IMR-90 (cell line): Measurements from ENCODE around the gene PSME4. TPM values are rescaled to one million over a fixed set of nuclear protein-coding genes. Genes with fewer than 3 reads are reported as not detected.
A peak's percentile ranks its signal among the peaks of the same experiment; 100 is the strongest.

ENCODE experiments used
- ATAC-seq: fragments of 200-7000 bp; cut with Tn5 transposase; 2 replicates; pipeline ENCODE4 v1.9.1; 2020; ENCODE audit warnings: low read depth, mild to moderate bottlenecking, moderate library complexity
- BruUV-seq: library from RNA; stranded (reverse); fragments of 400-500 nt; replicated peaks from 2 replicates; lab custom pipeline; 2021; lab: Mats Ljungman, UMichigan
- CTCF ChIA-PET: fragments of 300-600 bp; formaldehyde crosslinking; extraction: SDS; loops from one replicate; lab custom pipeline; 2021; ENCODE audit warnings: antibody characterized with exemption; lab: Yijun Ruan, JAX
- POLR2A ChIA-PET: fragments of 300-600 bp; sonication (Branson Sonifier 250); formaldehyde crosslinking; loops from one replicate; lab custom pipeline; 2022; ENCODE audit warnings: antibody characterized with exemption; ENCODE audit not compliant: unreplicated experiment; lab: Charles Lee
- DNase-seq: peaks from one replicate; pipeline ENCODE4 v3.0.0; 2013
- H2AFZ ChIP-seq: replicated peaks from 2 replicates; pipeline ENCODE3; 2013; ENCODE audit warnings: low read length, mild to moderate bottlenecking; ENCODE audit not compliant: poor library complexity
- H2AK5ac ChIP-seq: 2 replicates; pipeline ENCODE4 v1.6.1; 2013; ENCODE audit warnings: low read depth, low read length, inconsistent platforms
- H2AK9ac ChIP-seq: replicated peaks from 2 replicates; pipeline ENCODE3; 2013; ENCODE audit warnings: mild to moderate bottlenecking, low read depth, low read length, moderate library complexity; ENCODE audit not compliant: poor library complexity
- H2BK120ac ChIP-seq: 2 replicates; pipeline ENCODE4 v1.6.1; 2013; ENCODE audit warnings: low read depth, low read length, inconsistent platforms
- H2BK15ac ChIP-seq: 3 replicates; pipeline ENCODE4 v1.6.1; 2013; ENCODE audit warnings: low read depth, low read length, inconsistent platforms
- H2BK20ac ChIP-seq: 2 replicates; pipeline ENCODE4 v1.6.1; 2013; ENCODE audit warnings: low read depth, mild to moderate bottlenecking, inconsistent platforms, low read length, moderate library complexity
- H2BK5ac ChIP-seq: 2 replicates; pipeline ENCODE4 v1.6.1; 2013; ENCODE audit warnings: mild to moderate bottlenecking, low read depth, low read length, inconsistent platforms; ENCODE audit not compliant: poor library complexity, severe bottlenecking
- H3K14ac ChIP-seq: replicated peaks from 2 replicates; pipeline ENCODE4 v1.6.1; 2013; ENCODE audit warnings: low read depth, low read length, inconsistent platforms
- H3K18ac ChIP-seq: 2 replicates; pipeline ENCODE4 v1.6.1; 2013; ENCODE audit warnings: low read depth, low read length, control low read depth
- H3K23ac ChIP-seq: 2 replicates; pipeline ENCODE4 v1.6.1; 2013; ENCODE audit warnings: low read depth, low read length, inconsistent platforms
- H3K27ac ChIP-seq: 2 replicates; pipeline ENCODE4 v1.5.1; 2013; ENCODE audit warnings: mild to moderate bottlenecking, control low read depth, low read length; ENCODE audit not compliant: insufficient read depth
- H3K27me3 ChIP-seq: 2 replicates; pipeline ENCODE4 v1.6.1; 2013; ENCODE audit warnings: low read length; ENCODE audit not compliant: control insufficient read depth, insufficient read depth
- H3K36me3 ChIP-seq: 2 replicates; pipeline ENCODE4 v1.6.1; 2013; ENCODE audit warnings: low read length, mixed read lengths; ENCODE audit not compliant: control insufficient read depth, insufficient read depth
- H3K4ac ChIP-seq: 2 replicates; pipeline ENCODE4 v1.6.1; 2013; ENCODE audit warnings: low read depth, low read length, inconsistent platforms
- H3K4me1 ChIP-seq: 2 replicates; pipeline ENCODE4 v1.6.1; 2013; ENCODE audit warnings: low read length, mixed read lengths; ENCODE audit not compliant: control insufficient read depth, insufficient read depth
- H3K4me2 ChIP-seq: 2 replicates; pipeline ENCODE4 v1.6.1; 2013; ENCODE audit warnings: low read depth, mild to moderate bottlenecking, control low read depth, low read length, moderate library complexity
- H3K4me3 ChIP-seq: 2 replicates; pipeline ENCODE4 v1.5.1; 2013; ENCODE audit warnings: low read depth, mild to moderate bottlenecking, control low read depth, low read length, moderate library complexity; ENCODE audit not compliant: insufficient read depth
- H3K56ac ChIP-seq: 2 replicates; pipeline ENCODE4 v1.6.1; 2013; ENCODE audit warnings: low read length, inconsistent platforms; ENCODE audit not compliant: insufficient read depth; ENCODE audit errors: extremely low read depth
- H3K79me1 ChIP-seq, 2 experiments: 2 replicates each; pipeline ENCODE4 v1.6.1; 2013; ENCODE audit warnings: low read length in 2 of 2, inconsistent platforms in 1 of 2, low read depth in 1 of 2
- H3K9ac ChIP-seq: 2 replicates; pipeline ENCODE4 v1.6.1; 2013; ENCODE audit warnings: low read depth, low read length, control low read depth
- H3K9me1 ChIP-seq: 2 replicates; pipeline ENCODE4 v1.6.1; 2013; ENCODE audit warnings: low read length, inconsistent platforms; ENCODE audit not compliant: insufficient read depth
- H3K9me3 ChIP-seq: 2 replicates; pipeline ENCODE4 v1.6.1; 2013; ENCODE audit warnings: low read length; ENCODE audit not compliant: control insufficient read depth, insufficient read depth
- H4K20me1 ChIP-seq: 2 replicates; pipeline ENCODE4 v1.6.1; 2013; ENCODE audit warnings: low read length, inconsistent platforms; ENCODE audit not compliant: insufficient read depth
- H4K5ac ChIP-seq: 2 replicates; pipeline ENCODE4 v1.6.1; 2013; ENCODE audit warnings: mild to moderate bottlenecking, low read depth, low read length, control low read depth
- H4K8ac ChIP-seq, 2 experiments: 2 replicates each; pipeline ENCODE4 v1.6.1; 2013; ENCODE audit warnings: low read depth in 2 of 2, low read length in 2 of 2, control low read depth in 1 of 2, inconsistent platforms in 1 of 2
- H4K91ac ChIP-seq: 2 replicates; pipeline ENCODE4 v1.6.1; 2013; ENCODE audit warnings: low read depth, low read length, inconsistent platforms; ENCODE audit not compliant: insufficient read depth
- BHLHE40 ChIP-seq: fragments of 150-350 bp; IDR thresholded peaks from 2 replicates; pipeline ENCODE4 v1.6.1; 2016; ENCODE audit warnings: mild to moderate bottlenecking, low read depth, low read length
- CEBPB ChIP-seq: IDR thresholded peaks from 2 replicates; pipeline ENCODE4 v1.6.1; 2012; ENCODE audit warnings: low read depth, low read length, improper control_type of control experiment
- CHD1 ChIP-seq: IDR thresholded peaks from 2 replicates; pipeline ENCODE4 v1.6.1; 2012; ENCODE audit warnings: low read depth, low read length, improper control_type of control experiment
- FOS ChIP-seq: fragments of 150-350 bp; IDR thresholded peaks from 2 replicates; pipeline ENCODE4 v1.6.1; 2016; ENCODE audit warnings: low read depth, low read length
- MAFK ChIP-seq: IDR thresholded peaks from 2 replicates; pipeline ENCODE4 v1.6.1; 2012; ENCODE audit warnings: low read depth, low read length, improper control_type of control experiment
- MXI1 ChIP-seq: IDR thresholded peaks from 2 replicates; pipeline ENCODE4 v1.6.1; 2012; ENCODE audit warnings: low read depth, mild to moderate bottlenecking, low read length, moderate library complexity, borderline replicate concordance
- NFE2L2 ChIP-seq: fragments of 150-350 bp; IDR thresholded peaks from 2 replicates; pipeline ENCODE4 v1.6.1; 2016; ENCODE audit warnings: low read depth, mild to moderate bottlenecking, low read length
- RAD21 ChIP-seq: IDR thresholded peaks from 2 replicates; pipeline ENCODE4 v1.6.1; 2012; ENCODE audit warnings: low read length, improper control_type of control experiment
- RCOR1 ChIP-seq: IDR thresholded peaks from 2 replicates; pipeline ENCODE4 v1.6.1; 2012; ENCODE audit warnings: mild to moderate bottlenecking, low read length, improper control_type of control experiment; ENCODE audit not compliant: insufficient replicate concordance
- RFX5 ChIP-seq: IDR thresholded peaks from 2 replicates; pipeline ENCODE4 v1.8.0; 2012; ENCODE audit warnings: low read depth, mild to moderate bottlenecking, low read length, moderate library complexity
- SMC3 ChIP-seq: fragments of 150-350 bp; IDR thresholded peaks from 2 replicates; pipeline ENCODE4 v1.6.1; 2016; ENCODE audit warnings: low read depth, mild to moderate bottlenecking, antibody characterized with exemption, low read length, moderate library complexity
- WGBS, 2 experiments: methylation state at CpG; one replicate each; pipeline versions ENCODE4 v1.1.5 to v1.1.7; 2013; ENCODE audit warnings: missing lambda C conversion rate in 2 of 2; ENCODE audit not compliant: insufficient read length in 1 of 2; ENCODE audit errors: extremely low coverage in 2 of 2; 5-methylcytosine and 5-hydroxymethylcytosine counted together
- dilution Hi-C: fragments of 300-500 bp; cut with HindIII; formaldehyde crosslinking; loops from one replicate; pipeline ENCODE4 v1.14.3; 2018; ENCODE audit warnings: low sequenced_read_pairs; ENCODE audit not compliant: unreplicated experiment
- in situ Hi-C: fragments of 300-500 bp; cut with MboI; formaldehyde crosslinking; loops from 3 replicates; pipeline ENCODE4 v1.14.3; 2019; ENCODE audit warnings: low sequenced_read_pairs, inconsistent platforms, mixed read lengths
- intact Hi-C: fragments of 100-400 bp; cut with micrococcal nuclease; formaldehyde crosslinking; loops from 2 replicates; pipeline ENCODE4 v1.10.0; 2022
- polyA plus RNA-seq, 3 experiments: library from polyadenylated mRNA; depleted of rRNA; stranded (reverse); fragments of >200 nt; gene quantifications; 2 replicates each; pipeline ENCODE4 v1.2.3, GENCODE V29; 2012; ENCODE audit warnings: low replicate concordance in 1 of 3
- total RNA-seq: library from RNA; depleted of rRNA; stranded (reverse); fragments of >200 nt; gene quantifications from 2 replicates; pipeline ENCODE4 v1.2.3, GENCODE V29; 2012
- TF ChIP-seq, protein P1 (sequence below): fragments of 150-350 bp; IDR thresholded peaks from 2 replicates; pipeline ENCODE4 v1.6.1; 2017; ENCODE audit warnings: mild to moderate bottlenecking, antibody characterized with exemption, low read length, low read depth

Gene PSME4
- total and polyA plus RNA-seq, 2 of the 4 experiments (the other 2 are of a cell fraction): 28.2 to 61.3 TPM

DNA sequence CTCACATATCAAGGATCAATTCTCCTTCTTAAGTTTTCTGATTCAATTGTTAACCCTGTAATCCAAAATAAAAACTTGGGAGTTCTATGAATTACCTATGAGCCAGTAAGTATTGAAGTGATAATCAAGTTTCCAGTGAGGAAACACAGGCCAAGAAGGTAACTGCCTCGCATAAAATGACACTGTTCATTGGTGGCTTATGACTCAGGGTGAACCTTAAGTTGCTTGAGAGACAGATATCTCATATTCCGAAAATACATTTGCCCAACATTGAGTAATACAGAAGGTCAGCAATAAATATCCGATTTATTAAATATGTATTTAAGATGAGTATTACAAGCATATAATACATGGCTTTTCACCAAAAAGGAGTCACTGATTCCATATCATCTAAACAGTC is 31.9 kb downstream of the PSME4 start:
- no peak overlapping the region for H3K4ac ChIP-seq
- H3K27me3 ChIP-seq: no peaks in the 10 kb centered on the region
- no peak overlapping the region for H2BK15ac ChIP-seq
- POLR2A ChIA-PET: interaction anchor here (1.0 kb wide), 1 partner anchor 20 kb away, joined by 3 read pairs; no protein-coding TSS in a partner anchor
- H3K9me1 ChIP-seq: 0 out of 2 replicates have a peak, but pooled peaks cover 2% of the 10 kb centered on the region
- no peak overlapping the region for H4K5ac ChIP-seq
- no peak for ATAC-seq
- no peak overlapping the region for H3K14ac ChIP-seq
- H4K8ac ChIP-seq: no peak overlapping the region
- DNase-seq: no peak
- no peak overlapping the region for H3K4me2 ChIP-seq
- no CpG with 5 or more reads among the region's 3 CpGs for WGBS, 2 experiments
- H2AFZ ChIP-seq: no peak overlapping the region
- peaks cover 10 to 33% of the 10 kb centered on the region in 2 experiments for H3K79me1 ChIP-seq
- dilution Hi-C loops (no loop called here), in situ Hi-C loops (no loop called here), intact Hi-C loops (no loop called here)
- no peak overlapping the region for H4K91ac ChIP-seq
- H2BK5ac ChIP-seq: peak overlapping the region; percentile 11
- H3K18ac ChIP-seq: no peak overlapping the region
- no peak overlapping the region for H3K23ac ChIP-seq
- no peak overlapping the region for H2AK5ac ChIP-seq
- H3K4me3 ChIP-seq: no peak overlapping the region
- no peak overlapping the region for H3K27ac ChIP-seq
- no peak for TF ChIP-seq RCOR1
- TF ChIP-seq CHD1: no peak
- TF ChIP-seq BHLHE40: no peak
- no peak for TF ChIP-seq MXI1
- TF ChIP-seq NFE2L2: no peak
- TF ChIP-seq, protein P1, sequence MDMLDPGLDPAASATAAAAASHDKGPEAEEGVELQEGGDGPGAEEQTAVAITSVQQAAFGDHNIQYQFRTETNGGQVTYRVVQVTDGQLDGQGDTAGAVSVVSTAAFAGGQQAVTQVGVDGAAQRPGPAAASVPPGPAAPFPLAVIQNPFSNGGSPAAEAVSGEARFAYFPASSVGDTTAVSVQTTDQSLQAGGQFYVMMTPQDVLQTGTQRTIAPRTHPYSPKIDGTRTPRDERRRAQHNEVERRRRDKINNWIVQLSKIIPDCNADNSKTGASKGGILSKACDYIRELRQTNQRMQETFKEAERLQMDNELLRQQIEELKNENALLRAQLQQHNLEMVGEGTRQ: no peak
- no peak for TF ChIP-seq CEBPB
- no peak for TF ChIP-seq RFX5
- no peak for TF ChIP-seq SMC3
- TF ChIP-seq FOS: no peak
- TF ChIP-seq MAFK: no peak
- TF ChIP-seq RAD21: no peak
- peaks cover 12% of the 10 kb centered on the region for H3K36me3 ChIP-seq
- no peak overlapping the region for H2BK120ac ChIP-seq
- no peaks in the 10 kb centered on the region for H3K4me1 ChIP-seq
- no peak overlapping the region for H2BK20ac ChIP-seq
- H3K9ac ChIP-seq: no peak overlapping the region
- no peaks in the 10 kb centered on the region for H3K9me3 ChIP-seq
- H3K56ac ChIP-seq: no peak overlapping the region
- H4K20me1 ChIP-seq: 0 out of 2 replicates have a peak, but pooled peaks cover 4% of the 10 kb centered on the region
- BruUV-seq: no TSS peak
- H2AK9ac ChIP-seq: no peak overlapping the region
- CTCF ChIA-PET: no interaction called here
